NCI-H2107 treated with DMSO at 0.1 percent for 48 hours (cell line): ENCODE data around the gene PTCH1.
A peak's percentile ranks its signal among the peaks of the same experiment; 100 is the strongest.

Source experiments
- DNase-seq: peaks from one replicate; lab custom pipeline; 2025; ENCODE audit not compliant: unreplicated experiment; lab: John Stamatoyannopoulos, UW

The PTCH1 gene

GRCh38 chr9:95513711-95514110, 3.1 kb downstream of the PTCH1 start:
- no peak for DNase-seq

GRCh38 chr9:95512709-95513095, 4.1 kb downstream of the PTCH1 start:
- DNase-seq = no peak

- no peak for DNase-seq
These were observed 4.6 kb downstream of the PTCH1 start for GRCh38 chr9:95511952-95512708.

- DNase-seq = no peak
These were observed 5.2 kb downstream of the PTCH1 start for GRCh38 chr9:95511616-95511931.

GRCh38 chr9:95510709-95511615, 5.8 kb downstream of the PTCH1 start:
- peak; percentile 71 for DNase-seq

GRCh38 chr9:95509851-95510708, 6.7 kb downstream of the PTCH1 start:
- peak; percentile 43 for DNase-seq

DNA sequence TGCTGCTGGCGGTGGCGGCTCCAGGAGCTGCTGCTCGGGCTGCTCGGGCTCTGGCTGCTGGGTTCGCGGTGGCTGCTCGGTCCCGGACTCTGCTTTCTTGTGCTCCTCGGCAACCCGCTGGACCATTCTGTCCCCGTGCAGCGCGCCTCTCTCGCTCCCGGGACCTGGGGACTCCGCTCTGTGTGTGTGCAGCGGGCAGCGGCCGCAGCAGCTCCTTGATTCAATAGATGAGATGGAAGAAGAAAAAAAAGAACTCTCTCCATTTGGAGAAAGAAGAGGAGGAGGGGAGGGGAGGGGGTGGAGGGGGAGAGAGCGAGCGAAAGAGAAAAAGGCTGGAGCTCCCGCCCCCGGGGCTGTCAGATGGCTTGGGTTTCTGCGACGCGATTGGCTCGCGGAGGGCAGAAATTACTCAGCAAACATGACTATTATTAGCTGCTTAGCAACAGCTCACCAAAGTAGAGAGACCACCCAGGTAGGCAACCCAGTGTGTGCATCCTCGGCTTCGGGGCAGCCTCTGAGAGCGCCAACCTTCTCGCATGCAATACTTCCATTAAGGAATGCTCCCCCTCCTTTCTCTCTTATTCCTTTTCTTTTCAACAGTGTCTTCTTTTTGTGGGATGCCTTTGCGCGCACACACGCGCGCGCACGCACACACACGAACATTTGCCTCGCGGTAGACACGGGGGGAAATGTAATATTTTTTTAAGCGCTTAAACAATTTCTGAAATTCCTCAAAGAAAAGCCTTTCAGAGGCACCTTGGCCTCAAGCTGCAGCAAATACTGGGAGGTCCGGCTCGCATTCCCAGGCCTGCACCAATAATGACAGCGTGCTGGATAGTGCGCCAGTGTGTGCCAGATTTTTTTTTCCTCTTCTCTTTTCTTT, 7.6 kb downstream of the PTCH1 start:
- DNase-seq = peak; percentile 76

GRCh38 chr9:95508242-95508967, 8.4 kb downstream of the PTCH1 start:
- no peak for DNase-seq

DNA sequence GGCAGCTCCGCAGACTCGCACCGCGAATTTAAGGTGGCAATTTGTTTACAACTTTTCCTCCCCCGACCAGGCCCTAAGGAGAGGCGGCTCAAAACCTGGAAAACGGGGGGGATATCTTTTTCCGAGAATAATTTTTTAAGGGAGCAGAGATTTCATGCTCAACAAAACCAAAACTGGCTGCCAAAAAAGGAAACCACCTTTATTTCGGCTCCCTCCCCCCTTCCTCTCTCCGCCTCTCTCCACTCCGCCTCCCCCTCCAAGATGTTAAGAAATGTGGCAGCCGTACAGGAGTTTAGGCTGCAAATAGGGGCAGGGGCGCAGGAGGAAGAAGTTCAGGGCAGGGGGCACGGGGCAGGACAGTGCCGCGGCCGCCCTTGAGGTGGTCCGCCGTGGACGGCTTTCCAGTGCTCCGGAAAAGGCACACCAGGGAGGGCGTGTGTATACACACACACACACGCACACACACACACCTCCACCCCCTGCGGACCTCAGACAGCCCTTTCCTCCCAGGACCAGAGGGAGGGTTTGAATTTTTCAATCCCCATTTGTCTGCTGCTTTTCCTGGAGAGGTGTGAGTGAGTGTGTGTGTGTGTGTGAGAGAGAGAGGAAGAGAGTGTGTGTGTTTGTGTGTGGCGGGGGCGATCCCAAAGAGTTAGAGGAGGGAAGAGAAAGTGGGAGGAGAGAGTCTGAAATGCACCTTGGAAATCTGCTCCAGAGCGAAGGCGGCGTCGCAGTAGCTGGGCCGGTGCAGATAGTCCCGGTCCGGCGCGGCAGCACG, 9.1 kb downstream of the PTCH1 start:
- peak; percentile 18 for DNase-seq

DNA sequence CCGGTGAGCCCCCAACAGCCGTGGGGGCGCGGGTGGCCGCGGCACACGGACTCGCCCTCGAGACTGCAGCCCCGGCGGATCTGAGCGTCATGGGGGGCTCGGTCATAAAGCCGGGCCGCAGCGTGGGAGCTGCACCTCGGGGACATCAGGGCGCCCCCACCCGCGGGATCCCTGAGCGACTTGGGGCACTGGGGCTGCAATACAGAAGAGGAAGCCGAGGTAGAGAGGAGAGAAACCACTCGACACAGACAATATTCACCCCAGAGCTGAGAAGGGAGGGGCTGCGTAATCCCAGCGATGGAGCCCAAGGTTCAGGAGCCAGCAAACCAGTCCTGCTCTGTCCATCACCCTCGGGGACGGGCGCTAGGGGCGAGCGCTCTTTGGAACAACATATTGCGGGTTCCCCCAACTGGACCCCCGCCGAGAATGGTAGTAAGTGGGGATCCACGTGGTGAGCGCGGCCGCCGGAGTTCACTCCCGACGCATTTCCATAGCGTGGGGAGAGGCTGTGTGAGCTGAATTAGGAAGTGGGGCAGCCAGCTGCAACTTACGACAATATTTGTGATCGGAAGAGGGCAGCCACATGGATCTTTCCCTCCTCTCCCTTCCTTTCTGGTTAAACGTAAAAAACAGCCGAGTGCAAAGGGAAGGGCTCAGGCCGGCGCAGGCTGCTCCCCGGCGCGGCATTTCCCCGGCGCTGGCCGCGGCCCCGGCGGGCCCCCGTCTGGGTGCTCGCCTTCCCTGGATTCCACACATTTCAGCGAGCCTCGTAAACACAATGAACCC, 9.9 kb downstream of the PTCH1 start:
- DNase-seq = peak; percentile 33

- DNase-seq = no peak
These were observed 10.4 kb downstream of the PTCH1 start for GRCh38 chr9:95506428-95506677.

- peak; percentile 13 for DNase-seq
These were observed 10.9 kb downstream of the PTCH1 start for GRCh38 chr9:95505717-95506427.

DNA sequence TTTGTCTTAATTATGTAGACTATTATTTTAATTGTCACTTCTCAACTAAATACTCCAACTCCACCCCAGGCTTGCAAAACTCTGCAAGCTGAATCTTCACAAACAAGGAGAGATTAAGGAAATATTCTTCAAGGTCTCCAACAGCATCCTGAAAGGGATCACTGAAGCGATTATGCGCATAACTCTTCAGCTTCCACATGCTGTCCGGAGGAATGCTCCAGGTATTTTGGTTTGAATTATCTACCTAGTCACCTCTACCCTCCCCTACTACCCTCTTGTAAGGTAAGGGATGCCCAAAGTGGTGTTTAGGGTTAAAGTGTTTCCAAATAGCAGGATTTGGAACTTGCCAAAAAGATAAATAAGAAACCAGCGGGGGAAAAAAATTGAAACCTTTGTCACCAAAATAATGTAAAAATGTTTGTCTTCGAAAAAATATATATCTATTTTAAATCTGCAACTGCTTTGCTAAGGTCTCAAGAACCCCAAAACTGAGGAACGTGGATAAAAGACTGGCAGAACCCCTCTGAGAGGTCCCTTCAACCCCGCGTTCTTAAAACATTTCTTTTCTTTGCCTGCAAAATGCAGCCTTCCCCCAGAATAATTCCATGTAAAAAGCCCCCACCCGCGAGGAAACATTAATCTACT, 11.6 kb downstream of the PTCH1 start:
- DNase-seq = no peak

GRCh38 chr9:95504053-95504963, 12.5 kb downstream of the PTCH1 start:
- no peak for DNase-seq

DNA sequence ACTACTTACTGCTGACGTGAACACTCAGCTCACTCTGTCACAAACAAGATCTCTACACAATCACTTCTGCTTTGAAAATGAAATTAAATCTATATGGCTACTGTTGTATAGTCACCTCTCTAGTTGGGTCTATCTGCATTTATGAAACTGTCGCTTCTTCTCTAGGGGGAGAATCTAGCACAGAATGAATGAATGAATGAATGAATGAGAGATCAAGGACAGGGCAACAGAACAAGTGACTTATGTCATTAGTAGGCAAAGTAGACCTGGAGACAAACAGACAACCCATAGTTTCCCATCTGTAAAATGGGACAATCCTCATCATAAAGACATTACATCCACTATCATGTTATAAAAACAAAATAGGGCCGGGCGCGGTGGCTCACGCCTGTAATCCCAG, 13.4 kb downstream of the PTCH1 start:
- no peak for DNase-seq

GRCh38 chr9:95502248-95502647, 14.5 kb downstream of the PTCH1 start:
- no peak for DNase-seq
